ENCODE measurements around the gene POTEF.
"Not testable (repeated sequence)": the region's sequence is repeated elsewhere in the genome, so short reads cannot be mapped to it uniquely, and the experiment has no call there.

POTEF gene

DNA sequence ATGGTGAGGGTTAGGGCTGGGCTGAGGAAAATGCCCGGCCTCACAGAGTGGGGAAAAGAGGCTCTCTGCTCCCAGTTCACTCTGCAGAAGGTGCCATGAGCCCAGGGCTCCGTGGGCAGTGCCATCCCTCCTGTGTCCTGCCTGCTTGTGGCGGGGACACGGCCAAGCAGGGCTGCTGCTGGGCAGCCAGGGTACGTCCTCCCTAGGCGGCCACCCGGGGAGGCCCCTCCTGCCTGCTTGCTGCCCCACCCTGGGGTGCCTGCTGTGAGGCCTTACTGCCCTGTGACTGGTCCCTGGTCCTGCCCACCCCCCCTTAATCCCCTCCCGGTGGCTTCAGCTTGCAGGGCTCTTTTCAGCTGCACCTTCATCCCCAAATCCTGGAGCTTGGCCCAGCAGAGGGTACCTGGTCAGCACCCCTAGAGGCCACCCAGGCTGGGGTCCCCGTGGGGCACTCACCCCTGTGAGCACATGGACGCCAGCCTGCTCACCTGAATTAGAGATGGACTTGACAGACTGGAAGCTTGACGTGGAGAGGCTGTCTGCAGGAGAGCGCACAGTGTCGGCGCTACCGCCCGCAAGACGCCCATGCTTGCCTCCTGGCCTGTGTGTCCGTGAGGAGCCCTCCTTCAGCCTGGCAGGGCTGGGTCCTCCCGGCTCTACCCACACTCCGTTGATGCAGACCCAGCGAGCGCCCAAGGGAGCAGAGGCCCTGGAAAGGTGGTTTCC lies 12.8 kb upstream of the POTEF start:
- H3K4me3 ChIP-seq (ENCODE audit: low read depth in 1 of 5, low read length in 5 of 5); H3K36me3 ChIP-seq (ENCODE audit: control insufficient read depth in 5 of 5, insufficient read depth in 5 of 5, low read length in 5 of 5); H3K4me1 ChIP-seq (ENCODE audit: control insufficient read depth in 5 of 5, insufficient read depth in 5 of 5, low read length in 5 of 5): not testable (repeated sequence)

GRCh38 chr2:130141002-130141401 lies 12.0 kb upstream of the POTEF start:
- not testable (repeated sequence) for H3K4me1 ChIP-seq (ENCODE audit: control insufficient read depth in 5 of 5, insufficient read depth in 5 of 5, low read length in 5 of 5); H3K36me3 ChIP-seq (ENCODE audit: control insufficient read depth in 5 of 5, insufficient read depth in 5 of 5, low read length in 5 of 5); H3K9ac ChIP-seq (ENCODE audit: low read length in 5 of 5); H3K9me3 ChIP-seq (ENCODE audit: control insufficient read depth in 5 of 5, low read length in 5 of 5); H3K27me3 ChIP-seq (ENCODE audit: control insufficient read depth in 5 of 5, insufficient read depth in 4 of 5, low read length in 5 of 5); H3K27ac ChIP-seq (ENCODE audit: low read depth, low read length); H3K4me3 ChIP-seq (ENCODE audit: low read depth in 1 of 5, low read length in 5 of 5)

More for the DNA sequence above, 12.8 kb upstream of the POTEF start:
- not testable (repeated sequence) for H3K9ac ChIP-seq (ENCODE audit: low read length in 5 of 5); H3K9me3 ChIP-seq (ENCODE audit: control insufficient read depth in 5 of 5, low read length in 5 of 5); H3K27ac ChIP-seq (ENCODE audit: low read depth, low read length); H3K27me3 ChIP-seq (ENCODE audit: control insufficient read depth in 5 of 5, insufficient read depth in 4 of 5, low read length in 5 of 5)

DNA sequence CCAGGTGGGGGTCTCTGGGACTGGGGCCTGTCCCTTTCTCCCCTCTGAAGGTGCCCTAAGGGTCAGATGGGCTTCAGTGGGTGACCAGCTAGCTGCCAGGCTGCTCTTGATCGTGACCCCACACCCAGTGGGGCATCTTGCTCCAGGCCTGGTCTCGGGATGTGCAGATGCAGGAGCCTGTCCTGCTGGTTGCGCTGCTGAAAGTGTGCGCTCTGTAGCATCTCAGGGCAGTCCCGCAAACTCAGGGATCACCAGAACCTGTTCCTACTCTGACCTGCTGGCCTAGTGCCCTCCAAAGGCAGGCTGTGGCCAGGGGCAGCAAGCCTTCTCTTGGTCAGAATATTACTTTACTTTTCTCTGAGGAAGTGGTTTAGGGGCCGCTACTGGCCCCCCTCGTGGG lies 11.5 kb upstream of the POTEF start:
- not testable (repeated sequence) for H3K9ac ChIP-seq (ENCODE audit: low read length in 5 of 5); H3K9me3 ChIP-seq (ENCODE audit: control insufficient read depth in 5 of 5, low read length in 5 of 5); H3K27me3 ChIP-seq (ENCODE audit: control insufficient read depth in 5 of 5, insufficient read depth in 4 of 5, low read length in 5 of 5); H3K27ac ChIP-seq (ENCODE audit: low read depth, low read length); H3K36me3 ChIP-seq (ENCODE audit: control insufficient read depth in 5 of 5, insufficient read depth in 5 of 5, low read length in 5 of 5); H3K4me3 ChIP-seq (ENCODE audit: low read depth in 1 of 5, low read length in 5 of 5); H3K4me1 ChIP-seq (ENCODE audit: control insufficient read depth in 5 of 5, insufficient read depth in 5 of 5, low read length in 5 of 5)

- H3K9me3 ChIP-seq (ENCODE audit: control insufficient read depth in 5 of 5, low read length in 5 of 5); H3K4me3 ChIP-seq (ENCODE audit: low read depth in 1 of 5, low read length in 5 of 5); H3K36me3 ChIP-seq (ENCODE audit: control insufficient read depth in 5 of 5, insufficient read depth in 5 of 5, low read length in 5 of 5); H3K9ac ChIP-seq (ENCODE audit: low read length in 5 of 5); H3K4me1 ChIP-seq (ENCODE audit: control insufficient read depth in 5 of 5, insufficient read depth in 5 of 5, low read length in 5 of 5); H3K27ac ChIP-seq (ENCODE audit: low read depth, low read length); H3K27me3 ChIP-seq (ENCODE audit: control insufficient read depth in 5 of 5, insufficient read depth in 4 of 5, low read length in 5 of 5): not testable (repeated sequence)
Measured at GRCh38 chr2:130139331-130140280, 10.6 kb upstream of the POTEF start.

DNA sequence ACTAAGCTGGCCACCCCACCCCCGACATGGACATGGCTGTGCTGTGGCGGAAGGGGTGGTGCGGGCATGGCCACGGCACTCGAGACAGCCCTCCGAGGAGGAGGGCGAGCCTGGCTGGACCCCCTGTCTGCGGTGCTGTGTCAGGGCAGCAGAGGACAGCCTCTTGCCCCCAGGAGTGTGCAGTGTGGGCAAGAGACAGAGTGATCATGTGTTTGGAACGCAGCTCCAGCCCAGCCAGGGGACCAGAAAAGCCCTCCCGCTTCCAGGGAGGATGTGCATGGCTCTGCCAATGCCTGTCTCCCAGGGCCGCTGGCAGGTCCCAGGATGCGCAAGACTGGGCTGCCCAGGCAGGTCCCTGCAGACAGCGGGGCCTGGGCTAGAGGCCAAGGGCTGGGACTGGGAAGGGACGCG lies 9.8 kb upstream of the POTEF start:
- not testable (repeated sequence) for H3K27me3 ChIP-seq (ENCODE audit: control insufficient read depth in 5 of 5, insufficient read depth in 4 of 5, low read length in 5 of 5); H3K4me1 ChIP-seq (ENCODE audit: control insufficient read depth in 5 of 5, insufficient read depth in 5 of 5, low read length in 5 of 5); H3K9me3 ChIP-seq (ENCODE audit: control insufficient read depth in 5 of 5, low read length in 5 of 5); H3K36me3 ChIP-seq (ENCODE audit: control insufficient read depth in 5 of 5, insufficient read depth in 5 of 5, low read length in 5 of 5); H3K27ac ChIP-seq (ENCODE audit: low read depth, low read length); H3K4me3 ChIP-seq (ENCODE audit: low read depth in 1 of 5, low read length in 5 of 5); H3K9ac ChIP-seq (ENCODE audit: low read length in 5 of 5)

DNA sequence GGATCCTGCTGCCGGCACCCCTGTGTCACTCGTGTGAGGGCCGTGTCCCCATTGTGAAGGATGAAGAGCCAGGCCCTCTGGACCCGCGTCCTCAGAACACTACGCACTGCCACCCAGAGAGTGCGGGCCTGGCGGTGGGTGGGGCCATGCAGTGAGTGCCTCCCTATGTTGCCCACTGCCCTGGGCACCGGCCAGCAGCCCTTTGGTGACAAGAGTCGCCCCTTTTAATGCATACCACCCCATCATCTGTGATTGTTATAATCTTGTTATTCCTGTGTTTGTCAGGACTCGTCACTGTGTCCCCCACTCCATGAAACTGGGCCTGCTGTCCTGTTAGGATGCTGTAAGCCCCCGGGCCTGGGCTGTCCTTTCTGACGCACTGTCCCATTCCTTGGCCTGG lies 9.3 kb upstream of the POTEF start:
- not testable (repeated sequence) for H3K9me3 ChIP-seq (ENCODE audit: control insufficient read depth in 5 of 5, low read length in 5 of 5); H3K36me3 ChIP-seq (ENCODE audit: control insufficient read depth in 5 of 5, insufficient read depth in 5 of 5, low read length in 5 of 5); H3K4me1 ChIP-seq (ENCODE audit: control insufficient read depth in 5 of 5, insufficient read depth in 5 of 5, low read length in 5 of 5); H3K4me3 ChIP-seq (ENCODE audit: low read depth in 1 of 5, low read length in 5 of 5); H3K9ac ChIP-seq (ENCODE audit: low read length in 5 of 5); H3K27me3 ChIP-seq (ENCODE audit: control insufficient read depth in 5 of 5, insufficient read depth in 4 of 5, low read length in 5 of 5); H3K27ac ChIP-seq (ENCODE audit: low read depth, low read length)

DNA sequence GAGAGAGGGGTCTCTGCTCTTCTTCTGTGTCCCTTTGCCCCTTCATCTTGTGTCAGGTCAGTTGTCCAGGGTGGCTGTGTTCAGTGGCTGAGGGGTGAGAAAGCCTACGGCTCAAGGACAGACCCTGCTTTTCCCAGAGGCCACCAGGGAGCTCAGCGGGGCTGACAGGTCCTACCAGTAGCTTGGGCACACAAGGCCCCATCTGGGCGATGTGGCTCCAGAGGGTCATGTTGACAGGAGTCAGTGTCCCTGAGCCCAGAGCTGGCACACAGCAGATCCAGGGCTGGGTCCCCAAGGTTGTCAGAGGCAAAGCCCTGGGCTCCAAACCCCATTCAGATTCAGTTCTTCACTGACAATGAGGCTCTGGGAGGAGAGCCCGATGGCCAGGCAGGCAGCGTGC lies 8.1 kb upstream of the POTEF start:
- not testable (repeated sequence) for H3K9me3 ChIP-seq (ENCODE audit: control insufficient read depth in 5 of 5, low read length in 5 of 5); H3K27me3 ChIP-seq (ENCODE audit: control insufficient read depth in 5 of 5, insufficient read depth in 4 of 5, low read length in 5 of 5); H3K36me3 ChIP-seq (ENCODE audit: control insufficient read depth in 5 of 5, insufficient read depth in 5 of 5, low read length in 5 of 5); H3K4me3 ChIP-seq (ENCODE audit: low read depth in 1 of 5, low read length in 5 of 5); H3K9ac ChIP-seq (ENCODE audit: low read length in 5 of 5); H3K27ac ChIP-seq (ENCODE audit: low read depth, low read length); H3K4me1 ChIP-seq (ENCODE audit: control insufficient read depth in 5 of 5, insufficient read depth in 5 of 5, low read length in 5 of 5)

DNA sequence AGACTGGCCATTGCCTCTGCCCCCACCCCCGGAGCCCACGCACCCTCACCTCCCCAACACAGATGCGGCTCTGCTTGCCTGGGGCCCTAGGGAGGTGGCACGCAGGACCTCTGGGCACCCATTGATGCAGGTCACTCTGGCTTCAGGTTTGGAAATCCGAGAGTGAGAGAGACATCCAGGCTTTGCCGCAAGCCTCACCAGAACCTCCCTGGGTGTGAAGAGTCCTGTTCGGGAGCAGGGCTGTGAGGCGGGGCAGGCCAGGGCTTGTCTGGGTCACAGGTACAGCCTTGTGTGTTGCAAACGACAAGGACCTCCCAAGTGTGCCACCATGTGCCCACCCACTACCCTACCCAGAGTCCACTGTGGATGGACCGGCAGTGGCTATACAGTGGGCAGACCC lies 7.5 kb upstream of the POTEF start:
- H3K9me3 ChIP-seq (ENCODE audit: control insufficient read depth in 5 of 5, low read length in 5 of 5); H3K27ac ChIP-seq (ENCODE audit: low read depth, low read length): not testable (repeated sequence)

DNA sequence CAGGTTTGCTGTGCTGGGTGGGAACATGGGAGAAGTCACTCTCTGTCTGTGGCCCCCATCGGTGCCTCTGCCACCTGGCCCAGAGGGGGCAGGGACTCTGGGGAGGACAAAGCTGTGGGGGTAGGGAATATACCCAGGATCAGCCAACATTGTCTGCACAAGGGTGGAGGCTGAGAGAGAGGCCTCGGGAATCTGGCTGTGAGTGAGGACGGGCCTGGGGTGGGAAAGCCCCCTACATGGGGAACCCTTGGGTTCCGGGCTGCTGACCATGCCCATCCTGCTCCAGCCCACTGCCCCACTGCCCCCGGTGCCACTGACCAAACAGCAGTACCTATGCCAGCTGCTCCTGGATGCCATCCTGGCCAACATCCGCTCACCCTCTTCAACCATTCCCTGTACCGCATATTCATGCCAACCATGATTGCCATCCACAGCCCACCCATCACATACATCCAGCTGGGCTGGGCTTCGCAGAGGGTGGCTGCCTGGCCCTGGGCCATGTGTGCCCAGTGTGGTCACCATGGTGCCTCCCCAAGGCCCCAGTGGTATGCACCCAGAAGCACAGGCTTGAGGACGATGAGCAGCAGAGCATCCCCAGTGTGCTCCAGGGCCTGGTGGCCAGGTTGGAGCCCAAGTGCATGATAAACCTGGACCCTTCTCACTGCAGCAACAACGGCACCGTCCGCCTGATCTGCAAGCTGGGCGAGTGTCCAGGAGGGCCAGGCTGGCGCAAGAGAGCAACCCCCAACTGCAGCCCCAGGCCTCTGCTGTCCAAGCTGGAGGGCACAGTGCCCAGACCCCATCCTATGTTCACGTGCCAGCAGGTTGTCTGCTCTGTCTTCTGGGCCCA lies 6.9 kb upstream of the POTEF start:
- no peaks in the 10 kb centered on the region for H3K4me1 ChIP-seq (ENCODE audit: control insufficient read depth in 5 of 5, insufficient read depth in 5 of 5, low read length in 5 of 5)

More for the DNA sequence above, 7.5 kb upstream of the POTEF start:
- H3K4me1 ChIP-seq (ENCODE audit: control insufficient read depth in 5 of 5, insufficient read depth in 5 of 5, low read length in 5 of 5); H3K4me3 ChIP-seq (ENCODE audit: low read depth in 1 of 5, low read length in 5 of 5); H3K36me3 ChIP-seq (ENCODE audit: control insufficient read depth in 5 of 5, insufficient read depth in 5 of 5, low read length in 5 of 5); H3K9ac ChIP-seq (ENCODE audit: low read length in 5 of 5); H3K27me3 ChIP-seq (ENCODE audit: control insufficient read depth in 5 of 5, insufficient read depth in 4 of 5, low read length in 5 of 5): not testable (repeated sequence)

GRCh38 chr2:130128464-130128863 lies 558 bp downstream of the POTEF start:
- H3K36me3 ChIP-seq (ENCODE audit: control insufficient read depth in 5 of 5, insufficient read depth in 5 of 5, low read length in 5 of 5); H3K27me3 ChIP-seq (ENCODE audit: control insufficient read depth in 5 of 5, insufficient read depth in 4 of 5, low read length in 5 of 5); H3K4me3 ChIP-seq (ENCODE audit: low read depth in 1 of 5, low read length in 5 of 5); H3K4me1 ChIP-seq (ENCODE audit: control insufficient read depth in 5 of 5, insufficient read depth in 5 of 5, low read length in 5 of 5); H3K9ac ChIP-seq (ENCODE audit: low read length in 5 of 5); H3K9me3 ChIP-seq (ENCODE audit: control insufficient read depth in 5 of 5, low read length in 5 of 5); H3K27ac ChIP-seq (ENCODE audit: low read depth, low read length): not testable (repeated sequence)

More for the DNA sequence above, 6.9 kb upstream of the POTEF start:
- H3K36me3 ChIP-seq (ENCODE audit: control insufficient read depth in 5 of 5, insufficient read depth in 5 of 5, low read length in 5 of 5): no peaks in the 10 kb centered on the region
- H3K9ac ChIP-seq (ENCODE audit: low read length in 5 of 5): no peak overlapping the region
- no peaks in the 10 kb centered on the region for H3K27me3 ChIP-seq (ENCODE audit: control insufficient read depth in 5 of 5, insufficient read depth in 4 of 5, low read length in 5 of 5)
- H3K9me3 ChIP-seq (ENCODE audit: control insufficient read depth in 5 of 5, low read length in 5 of 5): no peaks in the 10 kb centered on the region
- no peak overlapping the region for H3K27ac ChIP-seq (ENCODE audit: low read depth, low read length)
- no peak overlapping the region for H3K4me3 ChIP-seq (ENCODE audit: low read depth in 1 of 5, low read length in 5 of 5)

Measured in subcutaneous abdominal adipose tissue (tissue), 5 donors.